ENCODE measurements around the gene KRTAP5-7. TPM values are rescaled to one million over a fixed set of nuclear protein-coding genes. Genes with fewer than 3 reads are reported as not detected.
A peak's percentile ranks its signal among the peaks of the same experiment; 100 is the strongest.
"Not testable (repeated sequence)": the region's sequence is repeated elsewhere in the genome, so short reads cannot be mapped to it uniquely, and the experiment has no call there.

The KRTAP5-7 gene
- total and polyA plus RNA-seq, 2 of the 13 experiments (the other 11 are each of a cell fraction or from before 2014, with no cell fraction given) = 0.54 TPM; not detected in 1

GRCh38 chr11:71534711-71535608 lies 7.9 kb downstream of the KRTAP5-7 start (continued):
- TF ChIP-seq PAXIP1 (CRISPR knock-in tag; conservative IDR thresholded peaks at IDR 0.05) (peak; percentile 81), CREM (IDR thresholded peaks at IDR 0.05) (peak; percentile 27), FOXO1 (CRISPR knock-in tag; IDR thresholded peaks at IDR 0.05) (peak; percentile 80; the same call in 1 of the 2 replicates), ZNF510 (CRISPR knock-in tag; IDR thresholded peaks at IDR 0.05; ENCODE audit: low read depth) (0 out of 2 replicates have a peak, but pooled peaks have one; percentile 4), ZFP91 (CRISPR knock-in tag; IDR thresholded peaks at IDR 0.05; ENCODE audit: borderline replicate concordance) (peak; percentile 34; the same call in 1 of the 2 replicates), SP5 (CRISPR knock-in tag; IDR thresholded peaks at IDR 0.05; ENCODE audit: borderline replicate concordance, low read depth) (peak; percentile 78), PHF21A (CRISPR knock-in tag; IDR thresholded peaks at IDR 0.05) (peak; percentile 69; the same call in 1 of the 2 replicates), ZNF543 (CRISPR knock-in tag; IDR thresholded peaks at IDR 0.05) (0 out of 2 replicates have a peak, but pooled peaks have one; percentile 30), ZSCAN21 (CRISPR knock-in tag; IDR thresholded peaks at IDR 0.05; ENCODE audit: borderline replicate concordance) (peak; percentile 32; the same call in 1 of the 2 replicates), ZNF205 (CRISPR knock-in tag; IDR thresholded peaks at IDR 0.05) (0 out of 2 replicates have a peak, but pooled peaks have one; percentile 18), THAP11 (CRISPR knock-in tag; IDR thresholded peaks at IDR 0.05) (peak; percentile 22; the same call in 1 of the 2 replicates), ZNF790 (CRISPR knock-in tag; IDR thresholded peaks at IDR 0.05; ENCODE audit: borderline replicate concordance) (peak; percentile 37; the same call in 1 of the 2 replicates), TEAD3 (CRISPR knock-in tag; optimal IDR thresholded peaks at IDR 0.05; ENCODE audit: borderline replicate concordance) (peak; percentile 77)
- TF ChIP-seq CREM (CRISPR knock-in tag; IDR thresholded peaks at IDR 0.05) = not testable (repeated sequence)
- TF ChIP-seq, protein P1, sequence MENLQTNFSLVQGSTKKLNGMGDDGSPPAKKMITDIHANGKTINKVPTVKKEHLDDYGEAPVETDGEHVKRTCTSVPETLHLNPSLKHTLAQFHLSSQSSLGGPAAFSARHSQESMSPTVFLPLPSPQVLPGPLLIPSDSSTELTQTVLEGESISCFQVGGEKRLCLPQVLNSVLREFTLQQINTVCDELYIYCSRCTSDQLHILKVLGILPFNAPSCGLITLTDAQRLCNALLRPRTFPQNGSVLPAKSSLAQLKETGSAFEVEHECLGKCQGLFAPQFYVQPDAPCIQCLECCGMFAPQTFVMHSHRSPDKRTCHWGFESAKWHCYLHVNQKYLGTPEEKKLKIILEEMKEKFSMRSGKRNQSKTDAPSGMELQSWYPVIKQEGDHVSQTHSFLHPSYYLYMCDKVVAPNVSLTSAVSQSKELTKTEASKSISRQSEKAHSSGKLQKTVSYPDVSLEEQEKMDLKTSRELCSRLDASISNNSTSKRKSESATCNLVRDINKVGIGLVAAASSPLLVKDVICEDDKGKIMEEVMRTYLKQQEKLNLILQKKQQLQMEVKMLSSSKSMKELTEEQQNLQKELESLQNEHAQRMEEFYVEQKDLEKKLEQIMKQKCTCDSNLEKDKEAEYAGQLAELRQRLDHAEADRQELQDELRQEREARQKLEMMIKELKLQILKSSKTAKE (CRISPR knock-in tag; IDR thresholded peaks at IDR 0.05; ENCODE audit: borderline replicate concordance) = peak; percentile 75
- TF ChIP-seq, protein P2, sequence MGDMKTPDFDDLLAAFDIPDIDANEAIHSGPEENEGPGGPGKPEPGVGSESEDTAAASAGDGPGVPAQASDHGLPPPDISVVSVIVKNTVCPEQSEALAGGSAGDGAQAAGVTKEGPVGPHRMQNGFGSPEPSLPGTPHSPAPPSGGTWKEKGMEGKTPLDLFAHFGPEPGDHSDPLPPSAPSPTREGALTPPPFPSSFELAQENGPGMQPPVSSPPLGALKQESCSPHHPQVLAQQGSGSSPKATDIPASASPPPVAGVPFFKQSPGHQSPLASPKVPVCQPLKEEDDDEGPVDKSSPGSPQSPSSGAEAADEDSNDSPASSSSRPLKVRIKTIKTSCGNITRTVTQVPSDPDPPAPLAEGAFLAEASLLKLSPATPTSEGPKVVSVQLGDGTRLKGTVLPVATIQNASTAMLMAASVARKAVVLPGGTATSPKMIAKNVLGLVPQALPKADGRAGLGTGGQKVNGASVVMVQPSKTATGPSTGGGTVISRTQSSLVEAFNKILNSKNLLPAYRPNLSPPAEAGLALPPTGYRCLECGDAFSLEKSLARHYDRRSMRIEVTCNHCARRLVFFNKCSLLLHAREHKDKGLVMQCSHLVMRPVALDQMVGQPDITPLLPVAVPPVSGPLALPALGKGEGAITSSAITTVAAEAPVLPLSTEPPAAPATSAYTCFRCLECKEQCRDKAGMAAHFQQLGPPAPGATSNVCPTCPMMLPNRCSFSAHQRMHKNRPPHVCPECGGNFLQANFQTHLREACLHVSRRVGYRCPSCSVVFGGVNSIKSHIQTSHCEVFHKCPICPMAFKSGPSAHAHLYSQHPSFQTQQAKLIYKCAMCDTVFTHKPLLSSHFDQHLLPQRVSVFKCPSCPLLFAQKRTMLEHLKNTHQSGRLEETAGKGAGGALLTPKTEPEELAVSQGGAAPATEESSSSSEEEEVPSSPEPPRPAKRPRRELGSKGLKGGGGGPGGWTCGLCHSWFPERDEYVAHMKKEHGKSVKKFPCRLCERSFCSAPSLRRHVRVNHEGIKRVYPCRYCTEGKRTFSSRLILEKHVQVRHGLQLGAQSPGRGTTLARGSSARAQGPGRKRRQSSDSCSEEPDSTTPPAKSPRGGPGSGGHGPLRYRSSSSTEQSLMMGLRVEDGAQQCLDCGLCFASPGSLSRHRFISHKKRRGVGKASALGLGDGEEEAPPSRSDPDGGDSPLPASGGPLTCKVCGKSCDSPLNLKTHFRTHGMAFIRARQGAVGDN (CRISPR knock-in tag; IDR thresholded peaks at IDR 0.05) = peak; percentile 72
